Parathyroid adenoma (tissue), 2 donors: Measurements from ENCODE around the gene BACE2.

Source experiments
- H2AFZ ChIP-seq: fragments of 300-600 bp; sonication (generic); one replicate; pipeline ENCODE4 v1.7.0; 2017; ENCODE audit warnings: antibody characterized with exemption, mild to moderate bottlenecking
- H3K27ac ChIP-seq: fragments of 300-600 bp; sonication (generic); one replicate; pipeline ENCODE4 v1.7.0; 2017
- H3K27me3 ChIP-seq: fragments of 300-600 bp; sonication (generic); one replicate; pipeline ENCODE4 v1.7.0; 2017; ENCODE audit warnings: low read length; ENCODE audit not compliant: control insufficient read depth, insufficient read depth
- H3K36me3 ChIP-seq: fragments of 300-600 bp; sonication (generic); one replicate; pipeline ENCODE4 v1.7.0; 2017; ENCODE audit warnings: low read length; ENCODE audit not compliant: control insufficient read depth, insufficient read depth
- H3K4me1 ChIP-seq: fragments of 300-600 bp; sonication (generic); one replicate; pipeline ENCODE4 v1.7.0; 2017; ENCODE audit warnings: control low read depth
- H3K4me2 ChIP-seq: fragments of 300-600 bp; sonication (generic); one replicate; pipeline ENCODE4 v1.7.0; 2017; ENCODE audit warnings: low read length
- H3K4me3 ChIP-seq: fragments of 300-600 bp; sonication (generic); one replicate; pipeline ENCODE4 v1.7.0; 2017; ENCODE audit warnings: low read depth, low read length
- H3K79me2 ChIP-seq: fragments of 300-600 bp; sonication (generic); one replicate; pipeline ENCODE4 v1.7.0; 2017; ENCODE audit warnings: control low read depth
- H3K9ac ChIP-seq: fragments of 300-600 bp; sonication (generic); one replicate; pipeline ENCODE4 v1.7.0; 2017; ENCODE audit warnings: mild to moderate bottlenecking
- H3K9me3 ChIP-seq: fragments of 300-600 bp; sonication (generic); one replicate; pipeline ENCODE4 v1.7.0; 2017; ENCODE audit warnings: low read length; ENCODE audit not compliant: control insufficient read depth
- TF ChIP-seq, protein P1 (sequence below): fragments of 300-600 bp; sonication (generic); IDR thresholded peaks from one replicate; pipeline ENCODE4 v1.7.0; 2017; ENCODE audit warnings: antibody characterized with exemption, mild to moderate bottlenecking
- donor health status: primary hyperparathyroidism.

BACE2 gene

DNA sequence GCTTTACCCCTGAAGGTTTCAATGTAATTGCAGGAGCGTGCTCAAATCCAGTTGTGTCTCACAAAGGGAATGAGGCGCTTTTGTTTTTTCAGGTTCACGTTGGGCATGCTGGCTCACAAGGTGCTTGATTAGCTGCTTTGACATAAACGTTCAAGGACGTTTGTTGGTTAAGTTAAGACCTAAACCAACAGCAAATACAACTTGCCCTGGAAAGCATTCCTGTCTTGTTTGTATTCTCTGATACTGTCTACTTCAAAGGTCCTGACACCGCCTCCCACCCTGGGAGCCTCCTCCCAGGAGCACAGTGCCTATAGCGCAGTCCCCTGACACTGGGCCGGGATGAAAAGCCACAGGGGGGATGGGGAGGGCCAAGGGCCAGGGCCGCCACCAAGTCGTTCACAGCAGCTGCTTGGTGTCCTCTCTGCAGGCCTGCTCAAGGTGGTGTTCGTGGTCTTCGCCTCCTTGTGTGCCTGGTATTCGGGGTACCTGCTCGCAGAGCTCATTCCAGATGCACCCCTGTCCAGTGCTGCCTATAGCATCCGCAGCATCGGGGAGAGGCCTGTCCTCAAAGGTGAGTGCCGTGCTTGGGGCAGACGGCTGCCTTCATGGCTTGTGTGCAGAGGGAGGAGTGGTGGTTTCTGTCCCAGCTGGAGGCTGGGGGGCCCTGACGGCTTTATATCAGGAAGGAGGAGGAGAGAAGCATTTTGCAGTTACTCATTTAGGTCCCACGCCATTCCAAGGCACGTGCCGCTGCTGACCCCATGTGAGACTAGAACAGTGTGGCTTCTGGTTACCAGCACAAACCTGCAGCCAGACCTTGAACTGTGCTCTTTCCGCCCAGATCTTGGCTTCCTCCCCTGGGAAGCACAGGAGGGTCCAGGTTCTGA lies 154.8 kb downstream of the BACE2 start:
- H3K36me3 ChIP-seq, result no peaks in the 10 kb centered on the region
- TF ChIP-seq, protein P1, sequence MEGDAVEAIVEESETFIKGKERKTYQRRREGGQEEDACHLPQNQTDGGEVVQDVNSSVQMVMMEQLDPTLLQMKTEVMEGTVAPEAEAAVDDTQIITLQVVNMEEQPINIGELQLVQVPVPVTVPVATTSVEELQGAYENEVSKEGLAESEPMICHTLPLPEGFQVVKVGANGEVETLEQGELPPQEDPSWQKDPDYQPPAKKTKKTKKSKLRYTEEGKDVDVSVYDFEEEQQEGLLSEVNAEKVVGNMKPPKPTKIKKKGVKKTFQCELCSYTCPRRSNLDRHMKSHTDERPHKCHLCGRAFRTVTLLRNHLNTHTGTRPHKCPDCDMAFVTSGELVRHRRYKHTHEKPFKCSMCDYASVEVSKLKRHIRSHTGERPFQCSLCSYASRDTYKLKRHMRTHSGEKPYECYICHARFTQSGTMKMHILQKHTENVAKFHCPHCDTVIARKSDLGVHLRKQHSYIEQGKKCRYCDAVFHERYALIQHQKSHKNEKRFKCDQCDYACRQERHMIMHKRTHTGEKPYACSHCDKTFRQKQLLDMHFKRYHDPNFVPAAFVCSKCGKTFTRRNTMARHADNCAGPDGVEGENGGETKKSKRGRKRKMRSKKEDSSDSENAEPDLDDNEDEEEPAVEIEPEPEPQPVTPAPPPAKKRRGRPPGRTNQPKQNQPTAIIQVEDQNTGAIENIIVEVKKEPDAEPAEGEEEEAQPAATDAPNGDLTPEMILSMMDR, result no peak
- H3K27ac ChIP-seq, result no peak overlapping the region
- H3K27me3 ChIP-seq, result no peaks in the 10 kb centered on the region
- H3K4me3 ChIP-seq, result no peak overlapping the region
- no peak overlapping the region for H3K9ac ChIP-seq
- no peaks in the 10 kb centered on the region for H3K4me1 ChIP-seq
- no peak overlapping the region for H2AFZ ChIP-seq
- H3K9me3 ChIP-seq, result no peaks in the 10 kb centered on the region
- no peaks in the 10 kb centered on the region for H3K79me2 ChIP-seq
- no peak overlapping the region for H3K4me2 ChIP-seq

DNA sequence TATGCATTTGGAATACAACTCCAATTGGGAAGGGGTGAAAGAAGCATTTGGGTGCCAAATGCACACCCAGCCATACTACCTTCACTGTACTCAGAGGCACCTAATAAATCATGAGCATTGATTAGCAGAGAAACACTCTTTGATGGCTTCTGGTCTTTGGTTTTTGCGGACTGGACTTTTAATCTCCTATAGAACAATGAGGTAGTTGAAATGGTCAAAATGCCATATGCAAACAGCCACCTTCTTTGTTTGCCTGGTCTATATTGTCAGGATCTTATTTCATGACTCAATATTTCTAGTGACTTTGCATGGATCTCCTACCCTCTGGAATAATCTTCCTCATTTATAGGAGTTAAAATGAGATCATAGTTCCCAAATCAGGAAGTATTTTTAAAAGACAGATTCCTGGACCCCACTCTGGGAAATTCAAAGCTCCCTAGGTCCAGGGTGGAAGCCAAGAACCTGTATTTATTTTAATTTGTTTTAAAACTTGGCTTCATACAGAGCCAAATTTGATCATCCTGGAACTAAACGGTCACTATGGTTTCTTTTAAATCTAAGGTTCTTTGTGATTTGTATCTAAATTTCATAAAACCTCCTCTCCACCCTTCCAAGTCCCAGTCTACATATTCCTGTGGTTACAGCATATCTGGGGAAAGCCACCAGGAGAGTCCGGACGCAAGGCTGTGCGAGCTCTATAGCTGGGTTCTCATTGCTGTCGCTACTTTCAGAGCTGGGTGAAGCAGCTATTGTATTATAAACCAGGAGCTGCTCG lies 157.4 kb downstream of the BACE2 start:
- Histone ChIP-seq H3K79me2 (no peaks in the 10 kb centered on the region), H3K9me3 (no peaks in the 10 kb centered on the region), H3K27ac (no peak overlapping the region), H3K4me1 (no peaks in the 10 kb centered on the region), H2AFZ (no peak overlapping the region), H3K9ac (no peak overlapping the region), H3K4me3 (no peak overlapping the region), H3K4me2 (no peak overlapping the region), H3K27me3 (no peaks in the 10 kb centered on the region), H3K36me3 (no peaks in the 10 kb centered on the region)
- TF ChIP-seq, protein P1, result no peak

DNA sequence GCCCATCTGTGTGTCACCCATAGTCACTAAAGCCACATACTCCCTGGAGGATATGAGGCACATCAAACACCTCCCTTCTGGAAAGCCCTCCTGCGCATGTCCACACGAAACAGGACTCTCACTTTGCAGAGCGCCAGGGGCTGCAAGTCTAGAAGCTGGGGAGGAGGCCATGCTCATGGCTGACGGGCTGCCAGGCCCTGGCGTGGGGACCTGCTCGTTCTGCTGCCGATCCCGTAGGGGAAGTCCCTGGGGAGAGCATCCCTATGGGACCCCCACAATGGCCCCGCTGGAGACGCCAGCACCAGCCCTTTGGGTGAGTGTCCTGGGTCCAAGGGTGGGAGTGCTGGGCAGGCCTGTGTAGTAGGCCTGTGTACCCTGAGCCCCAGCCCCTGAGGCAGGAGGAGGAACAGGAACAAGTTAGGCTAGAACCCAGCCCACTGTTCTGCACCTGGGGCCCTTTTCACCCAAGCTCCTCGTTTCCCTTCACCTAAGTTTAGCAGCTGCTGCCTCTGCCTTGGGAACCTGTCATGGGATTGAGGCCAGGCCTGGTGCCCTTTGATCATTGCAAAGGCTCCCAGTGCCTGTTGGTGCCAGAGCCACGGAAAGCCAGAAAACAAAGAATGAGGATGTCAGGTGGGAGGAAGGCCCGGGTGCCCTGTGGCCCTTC lies 158.6 kb downstream of the BACE2 start:
- Histone ChIP-seq H3K9me3 (no peaks in the 10 kb centered on the region), H3K4me3 (no peak overlapping the region), H3K27ac (no peak overlapping the region), H3K4me2 (no peak overlapping the region), H3K9ac (no peak overlapping the region), H3K4me1 (no peaks in the 10 kb centered on the region), H3K27me3 (no peaks in the 10 kb centered on the region), H3K36me3 (no peaks in the 10 kb centered on the region), H2AFZ (no peak overlapping the region), H3K79me2 (no peaks in the 10 kb centered on the region)
- TF ChIP-seq, protein P1, result no peak

DNA sequence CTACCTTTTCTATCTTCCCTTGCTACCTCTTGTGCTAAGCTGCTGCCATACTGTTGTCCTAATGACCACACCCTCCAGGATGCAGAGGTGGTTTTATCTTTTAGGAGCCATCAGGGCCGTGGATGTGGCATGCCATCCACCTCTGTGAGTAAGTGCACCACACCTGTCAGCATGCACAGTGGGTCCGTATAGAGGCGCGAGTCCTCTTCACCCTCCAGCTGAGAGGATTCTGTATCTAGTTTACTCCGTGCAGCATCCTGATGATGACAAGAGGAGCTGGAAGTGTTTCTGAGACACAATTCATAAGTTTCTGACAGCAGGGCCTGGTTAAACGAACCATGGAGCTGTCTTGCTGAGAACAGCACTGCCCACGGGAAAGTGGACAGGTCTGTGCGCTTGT lies 159.8 kb downstream of the BACE2 start:
- no peak overlapping the region for H3K4me3 ChIP-seq
- no peak overlapping the region for H3K9ac ChIP-seq
- no peaks in the 10 kb centered on the region for H3K9me3 ChIP-seq
- H3K79me2 ChIP-seq, result no peaks in the 10 kb centered on the region
- H3K4me1 ChIP-seq, result no peaks in the 10 kb centered on the region
- no peak overlapping the region for H3K4me2 ChIP-seq
- TF ChIP-seq, protein P1, result no peak
- no peak overlapping the region for H2AFZ ChIP-seq
- H3K27ac ChIP-seq, result no peak overlapping the region
- no peaks in the 10 kb centered on the region for H3K36me3 ChIP-seq
- H3K27me3 ChIP-seq, result no peaks in the 10 kb centered on the region
